HFFc6 (cell line): ENCODE data around the gene RPL36AL. TPM values are rescaled to one million over a fixed set of nuclear protein-coding genes. Genes with fewer than 3 reads are reported as not detected.

Source experiments
- DNase-seq: peaks from one replicate; pipeline ENCODE4 v3.0.0-alpha.2; 2018
- H3K27ac Mint-ChIP-seq: 2 replicates; pipeline ENCODE4 v1.8.0; 2020; ENCODE audit warnings: mild to moderate bottlenecking, mixed read lengths
- H3K27me3 Mint-ChIP-seq: 2 replicates; pipeline ENCODE4 v1.8.0; 2021; ENCODE audit warnings: mild to moderate bottlenecking, moderate library complexity, mixed read lengths; ENCODE audit not compliant: insufficient read depth
- H3K36me3 Mint-ChIP-seq: 2 replicates; pipeline ENCODE4 v1.8.0; 2021; ENCODE audit warnings: low read depth, mixed read lengths
- H3K4me1 Mint-ChIP-seq: 2 replicates; pipeline ENCODE4 v1.8.0; 2020; ENCODE audit warnings: low read depth, mixed read lengths
- H3K4me3 Mint-ChIP-seq: 2 replicates; pipeline ENCODE4 v1.8.0; 2020; ENCODE audit warnings: mild to moderate bottlenecking, moderate library complexity, mixed read lengths
- H3K9me3 Mint-ChIP-seq: 2 replicates; pipeline ENCODE4 v1.8.0; 2020; ENCODE audit warnings: mild to moderate bottlenecking, mixed read lengths
- CTCF ChIP-seq: fragments of 200-600 bp; sonication (generic); IDR thresholded peaks from 2 replicates; pipeline ENCODE4 v1.5.0; 2021; ENCODE audit warnings: antibody characterized with exemption, mild to moderate bottlenecking
- total RNA-seq, 6 experiments: library from RNA; stranded (reverse); fragmentation: NEBNext Ultra II Directional; extraction: Animal tissue kit (Norgen Biotek cat#: 25700); gene quantifications; 2 replicates in 1 of 6; 3 replicates in 5 of 6; pipeline ENCODE4 v1.2.3, GENCODE V29; 2021

RPL36AL gene
- total RNA-seq, 6 experiments from 2014 or later, result 170 to 254 (median 211) TPM

GRCh38 chr14:49634547-49635334 is 14.3 kb upstream of the RPL36AL start, which contains the start of gene DNAAF2:
DNAAF2 (minus strand) TSS chr14:49635244; CDS start chr14:49635149, 95 bp downstream.
- peak; percentile 73 for DNase-seq
- Mint-ChIP-seq H3K27ac (peak within 1 kb of the TSS; percentile 98), H3K4me3 (peak within 1 kb of the TSS; percentile 98), H3K36me3 (peaks cover 36% of the 10 kb centered on the region), H3K4me1 (peaks cover 42% of the 10 kb centered on the region), H3K9me3 (no peaks in the 10 kb centered on the region), H3K27me3 (peaks cover 3% of the 10 kb centered on the region)
- TF ChIP-seq CTCF, result peak; percentile 61

GRCh38 chr14:49633640-49634546 is 13.5 kb upstream of the RPL36AL start:
- Mint-ChIP-seq H3K27me3 (peaks cover 3% of the 10 kb centered on the region), H3K4me3 (peak overlapping the region; percentile 98), H3K36me3 (peaks cover 30% of the 10 kb centered on the region), H3K9me3 (no peaks in the 10 kb centered on the region), H3K27ac (peak overlapping the region; percentile 88), H3K4me1 (peaks cover 42% of the 10 kb centered on the region)
- peak; percentile 88 for DNase-seq
- TF ChIP-seq CTCF, result peak; percentile 90

DNA sequence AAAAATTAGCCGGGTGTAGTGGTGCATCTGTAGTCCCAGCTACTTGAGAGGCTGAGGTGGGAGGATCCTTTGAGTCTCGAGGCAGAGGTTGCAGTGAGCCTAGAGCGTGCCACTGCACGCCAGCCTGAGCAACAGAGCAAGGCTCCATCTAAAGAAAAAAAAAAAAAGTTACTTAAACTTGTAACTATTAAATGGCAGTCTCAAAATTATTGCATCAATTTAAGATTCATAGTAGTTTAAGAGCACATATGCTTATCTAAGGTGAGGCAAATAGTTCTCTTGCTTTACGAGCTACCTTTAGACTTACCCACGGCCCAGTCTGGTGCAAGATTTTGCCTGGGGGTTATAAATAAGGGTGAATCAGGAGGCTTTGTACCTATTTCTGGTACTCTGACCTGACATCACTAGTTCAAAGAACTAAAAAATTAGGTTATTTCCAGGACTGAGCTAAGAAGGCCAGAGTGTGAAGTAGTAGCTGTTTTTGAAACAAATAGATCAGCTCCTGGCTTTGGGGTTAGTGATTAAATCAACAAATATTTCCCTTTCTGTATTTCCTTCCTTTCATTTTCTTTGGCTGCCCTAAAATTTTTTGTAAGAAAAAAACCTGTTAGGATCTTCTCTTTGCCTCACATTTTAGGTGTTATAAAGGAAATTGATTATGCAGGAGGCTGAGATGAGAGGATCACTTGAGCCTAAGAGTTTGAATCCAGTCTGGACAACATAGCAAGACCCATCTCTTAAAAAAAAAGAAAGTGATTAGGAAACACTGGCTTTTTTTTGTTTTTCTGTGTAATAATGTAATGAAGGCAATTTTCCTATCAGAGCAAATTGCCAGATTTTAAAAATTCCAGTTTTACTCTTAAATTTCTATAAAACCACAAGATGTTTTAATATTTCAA is 3.8 kb upstream of the RPL36AL start:
- peak overlapping the region; percentile 62 for H3K27ac Mint-ChIP-seq
- peaks cover 34% of the 10 kb centered on the region for H3K4me1 Mint-ChIP-seq
- no peak for DNase-seq
- peak overlapping the region; percentile 99 for H3K4me3 Mint-ChIP-seq
- H3K27me3 Mint-ChIP-seq, result peaks cover 5% of the 10 kb centered on the region
- TF ChIP-seq CTCF, result no peak
- no peaks in the 10 kb centered on the region for H3K9me3 Mint-ChIP-seq
- peaks cover 16% of the 10 kb centered on the region for H3K36me3 Mint-ChIP-seq

DNA sequence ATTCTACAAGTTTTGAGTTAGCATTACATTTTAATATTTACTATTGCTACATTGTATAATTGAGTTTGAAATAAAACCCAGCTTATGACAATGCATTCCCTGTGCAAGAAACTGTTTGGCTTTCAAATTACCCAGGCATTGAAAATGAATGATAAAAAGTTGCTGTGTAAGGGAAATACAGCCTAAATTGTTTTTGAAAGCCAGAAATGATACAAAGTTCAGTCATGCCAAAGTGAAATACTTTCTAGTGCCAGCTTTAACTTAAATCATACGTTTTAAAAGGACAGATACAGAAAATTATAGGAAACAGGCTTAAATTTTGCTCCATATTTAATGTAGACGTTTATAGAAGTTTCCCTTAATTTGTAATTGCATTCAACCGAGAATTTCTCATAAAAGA is 3.0 kb upstream of the RPL36AL start:
- TF ChIP-seq CTCF, result no peak
- Mint-ChIP-seq H3K4me1 (peaks cover 41% of the 10 kb centered on the region), H3K9me3 (no peaks in the 10 kb centered on the region), H3K36me3 (peaks cover 25% of the 10 kb centered on the region), H3K4me3 (peak overlapping the region; percentile 99), H3K27me3 (peaks cover 5% of the 10 kb centered on the region), H3K27ac (peak overlapping the region; percentile 31; the same call in 1 of the 2 replicates)
- no peak for DNase-seq
